GOT3 (cell line): Measurements from ENCODE around the gene DIS3L.
A peak's percentile ranks its signal among the peaks of the same experiment; 100 is the strongest.
"Not testable (repeated sequence)": the region's sequence is repeated elsewhere in the genome, so short reads cannot be mapped to it uniquely, and the experiment has no call there.

Experiments
- DNase-seq: peaks from one replicate; lab custom pipeline; 2025; ENCODE audit warnings: mixed read lengths; lab: John Stamatoyannopoulos, UW

DIS3L gene

DNA sequence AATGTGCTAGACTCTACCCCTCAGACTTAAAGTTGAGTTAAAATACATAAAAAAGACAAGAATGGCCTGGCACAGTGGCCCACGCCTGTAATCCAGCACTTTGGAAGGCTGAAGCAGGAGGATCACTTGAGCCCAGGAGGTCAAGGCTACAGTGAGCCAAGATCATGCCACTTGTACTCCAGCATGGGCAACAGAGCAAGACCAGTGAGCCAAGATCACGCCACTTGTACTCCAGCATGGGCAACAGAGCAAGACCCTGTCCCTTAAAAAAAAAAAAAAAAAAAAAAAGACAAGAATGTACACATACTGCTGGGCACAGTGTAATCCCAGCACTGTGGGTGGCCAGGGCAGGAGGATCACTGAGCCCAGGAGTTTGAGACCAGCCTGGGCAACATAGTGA lies 17.4 kb downstream of the DIS3L start:
- DNase-seq, result no peak

DNA sequence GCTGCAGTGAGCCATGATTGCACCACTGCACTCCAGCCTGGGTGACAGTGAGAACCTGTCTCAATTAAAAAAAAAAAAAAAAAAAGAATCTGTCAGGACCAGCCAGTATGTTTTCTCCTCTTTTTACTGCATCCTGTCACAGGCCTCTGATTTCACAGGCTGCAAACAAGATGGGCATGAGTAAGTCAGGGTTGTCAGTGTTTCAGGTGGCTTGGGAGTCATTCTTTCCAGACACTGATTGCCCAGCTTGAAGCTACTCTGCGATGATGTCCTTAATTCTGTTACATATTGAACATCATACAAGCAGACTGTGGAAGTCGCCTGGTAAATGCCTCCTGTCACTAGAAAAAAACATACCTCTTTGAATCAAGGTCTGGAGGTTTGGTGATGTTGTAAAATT lies 18.8 kb downstream of the DIS3L start:
- no peak for DNase-seq

DNA sequence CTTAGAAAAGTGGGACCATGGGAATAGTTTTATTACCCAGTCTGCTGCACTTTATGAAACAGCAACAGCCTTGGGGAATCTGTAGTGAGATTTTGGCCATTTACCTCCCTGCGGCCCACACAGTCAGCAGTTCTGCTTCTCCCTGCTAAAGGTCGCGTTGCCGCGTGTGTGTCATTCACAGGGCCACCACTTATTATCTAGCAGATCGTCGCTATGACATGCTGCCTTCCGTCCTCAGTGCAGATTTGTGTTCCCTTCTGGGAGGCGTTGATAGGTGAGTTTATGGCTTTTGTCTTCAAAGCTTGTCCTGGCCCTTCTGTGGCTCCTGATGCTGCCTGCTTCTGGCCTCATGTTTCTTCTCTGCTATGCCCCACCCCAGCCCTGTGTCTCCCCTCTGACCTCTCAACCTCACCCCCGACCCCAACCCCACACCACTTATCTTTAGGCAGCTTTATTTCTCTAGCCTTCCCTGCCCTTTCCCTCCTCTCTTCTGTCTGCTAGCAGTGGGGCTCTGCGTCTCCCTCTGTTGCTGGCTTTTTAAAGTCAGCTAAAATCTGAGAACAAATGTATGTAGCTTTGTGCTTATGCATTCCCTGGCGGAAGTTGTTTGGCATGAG lies 30.1 kb downstream of the DIS3L start:
- no peak for DNase-seq

DNA sequence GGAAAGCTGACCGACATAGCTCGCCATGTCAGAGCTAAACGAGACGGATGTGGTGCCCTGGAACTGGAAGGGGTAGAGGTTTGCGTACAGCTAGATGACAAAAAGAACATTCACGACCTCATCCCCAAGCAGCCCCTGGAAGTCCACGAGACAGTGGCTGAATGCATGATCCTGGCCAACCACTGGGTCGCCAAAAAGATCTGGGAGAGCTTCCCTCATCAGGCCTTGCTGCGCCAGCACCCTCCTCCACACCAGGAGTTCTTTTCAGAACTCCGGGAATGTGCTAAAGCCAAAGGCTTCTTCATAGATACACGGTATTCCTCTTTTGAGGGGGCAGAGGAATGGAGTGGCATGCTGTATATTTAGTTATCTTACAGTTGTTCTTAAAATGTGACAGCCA lies 32.7 kb downstream of the DIS3L start:
- DNase-seq, result no peak

DNA sequence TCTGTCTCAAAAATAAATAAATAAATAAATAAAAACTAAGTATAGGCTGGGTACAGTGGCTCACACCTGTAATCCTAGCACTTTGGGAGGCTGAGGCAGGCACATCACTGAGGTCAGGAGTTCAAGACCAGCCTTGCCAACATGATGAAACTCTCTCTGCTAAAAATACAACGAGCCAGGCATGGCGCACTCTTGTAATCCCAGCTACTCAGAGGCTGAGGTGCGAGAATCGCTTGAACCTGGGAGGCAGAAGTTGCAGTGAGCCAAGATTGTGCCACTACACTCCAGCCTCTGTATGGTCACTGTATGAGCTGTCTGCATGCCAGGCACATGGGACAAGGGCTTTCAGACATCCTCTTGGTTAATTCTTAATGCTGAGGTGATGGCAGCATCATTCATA lies 34.4 kb downstream of the DIS3L start:
- no peak for DNase-seq

DNA sequence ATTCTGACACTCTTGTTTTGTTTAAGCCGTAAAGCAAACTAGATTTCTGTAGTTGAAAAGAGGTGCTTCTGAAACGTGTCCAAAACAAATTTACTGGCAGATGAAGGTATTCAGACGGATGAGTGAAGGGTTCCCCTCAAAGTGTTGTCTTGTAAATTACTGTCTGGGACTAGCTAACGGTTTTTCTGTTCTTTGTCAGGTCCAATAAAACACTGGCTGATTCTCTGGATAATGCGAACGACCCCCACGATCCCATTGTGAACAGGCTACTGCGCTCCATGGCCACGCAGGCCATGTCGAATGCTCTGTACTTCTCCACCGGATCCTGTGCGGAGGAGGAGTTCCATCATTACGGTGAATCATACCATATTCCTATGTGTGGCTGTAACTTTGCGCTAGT lies 35.4 kb downstream of the DIS3L start:
- DNase-seq, result no peak

DNA sequence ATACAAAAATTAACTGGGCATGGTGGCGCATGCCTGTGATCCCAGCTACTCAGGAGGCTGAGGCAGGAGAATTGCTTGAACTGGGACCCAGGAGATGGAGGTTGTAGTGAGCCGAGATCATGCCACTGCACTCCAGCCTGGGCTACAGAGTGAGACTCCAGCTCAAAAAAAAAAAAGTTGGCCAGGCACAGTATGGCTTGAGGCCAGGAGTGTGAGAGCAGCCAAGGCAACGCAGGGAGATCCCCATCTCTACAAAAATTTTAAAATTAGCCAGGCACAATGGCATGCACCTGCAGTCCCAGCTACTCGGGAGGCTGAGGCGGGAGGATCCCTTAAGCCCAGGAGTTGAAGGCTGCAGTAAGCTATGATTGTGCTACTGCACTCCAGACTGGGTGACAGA lies 55.2 kb downstream of the DIS3L start:
- not testable (repeated sequence) for DNase-seq

DNA sequence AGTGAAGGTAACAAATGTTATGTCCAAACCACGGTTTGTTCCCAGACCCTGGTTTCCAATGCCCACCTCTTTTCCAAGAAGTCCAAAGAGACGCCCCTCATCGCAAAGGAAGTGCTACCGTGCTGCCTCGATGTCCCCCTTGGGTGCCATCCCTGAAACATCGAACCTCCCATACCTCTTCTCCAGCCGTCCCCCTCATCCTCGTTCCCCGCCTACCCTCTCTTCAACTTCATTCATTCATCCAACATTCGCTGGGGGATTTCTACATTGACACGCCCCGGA lies 62.6 kb downstream of the DIS3L start:
- DNase-seq, result no peak

DNA sequence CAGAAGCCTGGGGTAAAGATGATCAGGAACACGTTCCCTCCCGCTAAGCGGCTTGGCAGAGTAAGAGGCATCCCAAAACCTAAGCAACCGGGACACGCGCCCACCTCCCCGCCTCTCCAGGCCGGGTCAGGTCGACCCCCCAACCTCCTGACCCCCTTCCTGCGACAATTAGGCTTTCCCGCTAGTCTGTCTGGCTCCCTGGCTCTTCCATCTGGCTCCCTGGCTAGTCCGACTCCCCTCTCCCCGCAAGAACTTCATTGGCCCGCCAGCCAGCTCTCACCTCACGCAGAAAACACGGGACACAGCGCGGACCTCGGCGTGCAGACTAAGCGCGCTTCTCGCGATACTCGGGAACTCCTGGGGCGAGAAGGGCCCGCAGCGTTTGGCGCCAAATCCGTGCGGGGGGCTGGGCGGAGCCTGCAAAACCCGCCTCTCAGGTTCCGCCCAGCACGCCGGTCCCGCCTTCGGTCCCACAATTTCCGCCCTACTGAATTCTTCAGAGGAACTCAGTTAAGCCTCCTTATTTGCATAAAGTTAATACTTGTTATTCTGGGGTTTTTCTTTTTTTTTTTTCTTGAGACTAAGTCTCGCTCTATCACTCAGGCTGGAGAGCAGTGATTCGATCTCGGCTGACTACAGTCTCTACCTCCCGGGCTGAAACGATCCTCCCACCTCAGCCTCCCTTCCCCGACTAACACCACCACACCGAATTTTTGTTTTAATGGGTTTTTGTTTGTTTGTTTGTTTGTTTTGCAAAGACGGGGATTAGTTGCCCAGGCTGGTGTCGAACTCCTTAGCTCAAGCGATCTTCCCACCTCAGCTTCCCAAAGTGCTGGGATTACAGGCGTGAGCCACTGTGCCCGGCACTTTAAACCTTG lies 63.2 kb downstream of the DIS3L start, which contains the start of gene TIPIN:
Gene TIPIN (minus strand): TSS at position 327 of the 878 bp plus-strand sequence. CDS start 3,738 bp downstream, outside the sequence.
- peak; percentile 75 for DNase-seq

DNA sequence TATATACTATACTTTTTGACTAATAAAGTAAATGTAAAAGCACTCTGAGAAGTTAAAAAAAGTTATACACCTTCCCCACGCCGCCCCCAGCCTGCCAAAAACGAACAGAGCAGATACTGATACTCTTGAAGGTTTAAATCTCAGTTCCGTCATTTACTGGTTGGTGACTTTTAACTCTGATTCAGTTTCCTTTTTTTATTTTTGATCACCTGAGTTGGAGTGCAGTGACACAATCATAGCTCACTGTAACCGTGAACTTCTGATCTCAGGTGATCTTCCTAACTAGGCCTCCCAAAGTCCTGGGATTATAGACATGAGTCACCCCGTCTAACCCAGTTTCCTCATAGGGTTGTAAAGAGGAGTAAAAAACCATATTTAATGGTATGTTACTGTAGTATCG lies 66.4 kb downstream of the DIS3L start:
- DNase-seq, result no peak

DNA sequence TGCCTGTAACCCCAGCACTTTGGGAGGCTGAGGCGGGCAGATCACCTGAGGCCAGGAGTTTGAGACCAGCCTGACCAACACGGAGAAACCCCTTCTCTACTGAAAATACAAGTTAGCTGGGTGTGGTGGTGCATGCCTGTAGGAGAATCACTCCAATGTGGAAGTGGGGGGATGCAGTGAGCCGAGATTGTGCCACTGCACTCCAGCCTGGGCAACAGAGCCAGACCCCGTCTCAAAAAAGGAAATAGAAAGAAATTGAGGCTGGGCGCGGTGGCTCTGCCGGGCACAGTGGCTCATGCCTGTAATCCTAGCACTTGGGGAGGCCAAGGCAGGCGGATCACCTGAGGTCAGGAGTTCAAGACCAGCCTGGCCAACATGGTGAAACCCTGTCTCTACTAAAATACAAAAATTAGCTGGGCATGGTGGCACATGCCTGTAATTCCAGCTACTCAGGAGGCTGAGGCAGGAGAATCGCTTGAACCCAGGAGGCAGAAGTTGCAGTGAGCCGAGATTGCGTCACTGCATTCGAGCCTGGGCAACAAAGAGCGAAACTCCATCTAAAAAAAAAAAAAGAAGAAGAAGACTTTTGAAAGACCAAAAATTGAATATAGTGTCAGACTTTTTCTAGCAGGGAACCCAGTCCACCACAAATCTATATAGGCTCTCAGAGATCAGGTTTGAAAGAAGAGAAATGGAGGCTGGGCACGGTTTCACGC lies 68.5 kb downstream of the DIS3L start:
- DNase-seq, result not testable (repeated sequence)

DNA sequence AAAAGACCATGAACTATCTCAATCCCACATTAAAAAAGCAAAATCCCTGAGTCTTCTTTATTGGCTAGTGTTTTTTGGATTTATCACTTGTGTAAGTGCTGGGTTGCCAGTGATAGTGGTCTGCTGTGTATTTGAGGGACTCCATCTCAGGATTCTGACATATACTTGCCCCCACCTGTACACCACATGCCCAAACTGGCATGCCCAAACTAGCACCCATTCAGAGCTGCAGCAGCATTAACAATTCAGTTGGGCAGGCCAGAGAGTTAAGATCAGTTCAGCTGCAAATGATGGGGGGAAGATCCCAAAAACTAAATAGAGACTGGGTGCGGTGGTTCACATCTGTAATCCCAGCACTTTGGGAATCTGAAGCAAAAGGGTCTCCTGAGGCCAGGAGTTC lies 69.4 kb downstream of the DIS3L start:
- no peak for DNase-seq

DNA sequence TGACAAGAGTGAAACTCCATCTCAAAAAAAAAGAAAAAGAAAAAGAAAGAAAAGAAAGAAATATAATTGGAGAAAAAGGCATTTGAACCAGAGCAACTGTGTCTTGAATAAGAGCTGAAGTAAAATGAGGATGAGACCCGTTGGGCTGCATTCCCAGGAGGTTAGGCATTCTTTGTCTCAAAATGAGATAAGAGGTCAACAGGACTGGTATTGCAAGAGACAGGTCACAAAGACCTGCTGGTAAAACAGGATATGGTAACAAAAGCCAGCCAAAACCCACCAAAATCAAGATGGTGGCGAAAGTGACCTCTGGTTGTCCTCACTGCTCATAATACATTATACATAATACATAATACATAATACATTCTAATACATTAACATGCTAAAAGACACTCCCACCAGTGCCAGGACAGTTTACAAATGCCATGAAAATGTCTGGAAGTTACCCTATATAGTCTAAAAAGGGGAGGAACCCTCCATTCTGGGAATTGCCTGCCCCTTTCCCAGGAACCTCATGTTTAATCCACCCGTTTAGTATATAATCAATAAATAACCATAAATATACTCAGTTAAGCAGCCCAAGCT lies 71.7 kb downstream of the DIS3L start:
- no peak for DNase-seq

DNA sequence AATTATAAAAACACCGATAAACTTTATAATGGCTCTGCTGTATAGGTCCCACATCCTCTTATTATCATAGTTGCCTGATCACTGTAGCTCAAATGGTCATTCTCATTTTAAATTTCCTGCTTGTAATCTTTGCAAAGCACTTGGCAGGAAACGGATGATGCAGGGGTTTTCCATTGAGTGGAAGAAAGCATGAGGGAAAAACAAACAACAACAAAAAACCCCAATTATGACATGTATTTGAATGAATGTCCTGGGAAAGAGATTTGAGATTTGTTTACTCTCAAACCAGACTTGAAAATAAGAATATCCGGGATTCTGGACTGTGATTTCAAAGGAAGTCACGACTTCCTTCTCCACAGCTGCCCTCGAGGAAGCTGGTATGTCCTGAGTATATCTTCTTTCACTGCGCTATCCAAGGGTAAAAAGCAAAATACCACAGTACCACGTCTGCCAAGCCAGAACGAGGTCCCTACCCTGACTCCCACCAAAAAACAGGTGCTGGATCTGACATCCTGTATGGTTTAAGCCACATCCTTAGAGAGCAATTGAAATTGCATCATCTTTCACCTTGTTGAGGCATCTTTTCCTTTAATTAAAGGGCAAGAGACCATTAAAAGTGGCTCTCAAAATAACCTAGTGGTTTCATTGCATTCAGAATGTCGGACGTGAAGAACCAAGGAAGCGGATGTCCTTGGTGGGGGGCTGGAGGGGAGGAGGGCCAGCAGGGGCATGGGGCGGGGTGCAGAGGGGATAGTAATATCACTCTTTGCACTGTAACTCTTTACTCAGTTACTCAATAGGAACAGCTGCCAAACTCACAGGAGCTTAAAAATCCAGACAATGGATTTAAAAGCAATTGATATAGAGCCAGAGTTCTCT lies 76.6 kb downstream of the DIS3L start:
- no peak for DNase-seq

DNA sequence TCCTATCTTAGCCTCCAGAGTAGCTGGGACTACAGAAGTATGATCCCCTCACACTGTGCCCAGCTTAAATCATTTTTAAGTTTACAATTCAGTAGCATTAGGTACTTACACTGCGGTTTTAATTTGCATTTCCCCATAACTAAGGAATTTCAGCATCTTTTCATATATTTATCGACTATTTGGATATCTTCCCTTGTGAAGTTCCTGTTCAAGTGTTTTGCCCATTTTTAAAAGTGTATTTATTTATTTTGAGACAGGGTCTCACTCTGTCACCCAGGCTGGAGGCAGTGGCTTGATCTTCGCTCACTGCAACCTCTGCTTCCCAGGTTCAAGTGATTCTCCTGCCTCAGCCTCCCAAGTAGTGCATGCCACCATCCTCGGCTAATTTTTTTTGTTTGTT lies 80.8 kb downstream of the DIS3L start:
- DNase-seq, result no peak

DNA sequence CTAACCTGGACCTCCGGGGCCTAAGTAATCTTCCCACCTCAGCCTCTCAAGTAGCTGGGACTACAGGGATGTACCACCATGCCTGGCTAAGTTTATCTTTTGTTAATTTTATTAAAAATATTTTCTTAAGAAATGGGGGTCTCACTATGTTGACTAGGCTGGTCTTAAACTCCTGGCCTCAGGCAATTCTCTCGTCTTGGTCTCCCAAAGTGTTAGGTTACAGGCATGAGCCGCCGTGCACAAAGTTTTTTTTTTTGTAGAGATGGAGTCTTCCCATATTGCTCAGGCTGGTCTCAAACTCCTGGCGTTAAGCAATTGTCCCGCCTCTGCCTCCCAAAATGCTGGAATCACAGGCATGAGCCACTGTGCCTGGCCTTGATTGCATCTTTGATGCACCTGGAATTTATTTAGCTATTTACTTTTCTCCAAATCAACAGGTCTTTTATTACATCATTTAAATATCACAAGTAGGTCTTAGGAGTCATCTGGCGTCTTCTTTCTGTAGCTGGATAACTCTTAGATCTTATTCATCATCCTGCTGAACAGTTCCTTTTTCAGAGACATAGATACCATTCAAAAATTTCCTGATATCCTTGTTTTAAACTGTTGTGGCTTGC lies 85.6 kb downstream of the DIS3L start:
- no peak for DNase-seq

DNA sequence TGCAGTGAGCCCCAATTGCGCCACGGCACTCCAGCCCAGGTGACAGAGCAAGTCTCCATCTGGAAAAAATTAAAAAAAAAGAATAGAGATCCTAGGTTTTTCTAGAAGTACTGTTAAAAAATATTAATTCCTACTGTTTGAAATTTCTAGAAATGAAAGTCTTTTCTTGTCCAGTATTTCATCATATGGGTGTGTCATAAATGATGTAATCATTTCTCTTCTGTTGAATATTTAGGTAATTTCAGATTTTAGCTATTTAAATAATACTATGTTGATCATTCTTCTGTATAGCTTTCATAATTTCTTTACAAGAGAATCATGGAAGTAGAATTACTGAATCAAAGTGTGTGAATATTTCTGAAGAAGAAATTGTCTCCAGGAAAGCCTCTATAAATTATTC lies 88.0 kb downstream of the DIS3L start:
- not testable (repeated sequence) for DNase-seq
